GM12878 (cell line): Measurements from ENCODE around the gene METTL1. TPM values are rescaled to one million over a fixed set of nuclear protein-coding genes. Genes with fewer than 3 reads are reported as not detected.
A peak's percentile ranks its signal among the peaks of the same experiment; 100 is the strongest.

Experiments used
- ATAC-seq: fragments of 200-7000 bp; cut with Tn5 transposase; 3 replicates; pipeline ENCODE4 v1.9.1; 2020; ENCODE audit warnings: mild to moderate bottlenecking, moderate library complexity
- BruUV-seq: library from RNA; stranded (reverse); fragments of 400-500 nt; replicated peaks from 2 replicates; lab custom pipeline; 2021; lab: Mats Ljungman, UMichigan
- CTCF ChIA-PET: fragments of 300-600 bp; sonication (Branson Sonifier 250); formaldehyde crosslinking; extraction: SDS; loops from one replicate; lab custom pipeline; 2021; ENCODE audit warnings: inconsistent platforms; lab: Yijun Ruan, JAX
- POLR2A ChIA-PET: fragments of 350-600 bp; formaldehyde crosslinking; extraction: SDS; loops from one replicate; lab custom pipeline; 2021; ENCODE audit warnings: inconsistent platforms; lab: Charles Lee
- RAD21 ChIA-PET: fragments of 300-600 bp; sonication (Branson Sonifier 250); formaldehyde crosslinking; loops from one replicate; lab custom pipeline; 2023; ENCODE audit warnings: antibody characterized with exemption; ENCODE audit not compliant: unreplicated experiment; lab: Charles Lee
- SMC1A ChIA-PET: fragments of 300-600 bp; sonication (Branson Sonifier 250); formaldehyde crosslinking; loops from one replicate; lab custom pipeline; 2023; ENCODE audit not compliant: unreplicated experiment, uncharacterized antibody; lab: Charles Lee
- DNase-seq: peaks from one replicate; pipeline ENCODE4 v3.0.0-alpha.2; 2011; ENCODE audit warnings: low read depth, low spot score
- FAIRE-seq: peaks from 3 replicates; lab custom pipeline; 2011; peaks lifted over from hg19 to GRCh38; lab: Jason Lieb, UNC
- H2AFZ ChIP-seq: 2 replicates; pipeline ENCODE4 v1.6.0; 2011; ENCODE audit warnings: low read depth, low read length, control low read depth; ENCODE audit not compliant: control insufficient read depth
- H3K27ac ChIP-seq: 2 replicates; pipeline ENCODE4 v1.5.1; 2011; ENCODE audit warnings: control low read depth; ENCODE audit not compliant: control insufficient read depth, insufficient read depth
- H3K27me3 ChIP-seq, 2 experiments: replicated peaks in 1 of 2; 2 replicates each; pipeline versions ENCODE4 v1.6.0 to v1.6.1; 2011; ENCODE audit warnings: low read length in 1 of 2; ENCODE audit not compliant: control insufficient read depth in 2 of 2, insufficient read depth in 2 of 2
- H3K36me3 ChIP-seq, 2 experiments: 2 replicates each; pipeline ENCODE4 v1.5.1; 2011; ENCODE audit warnings: low read length in 1 of 2; ENCODE audit not compliant: control insufficient read depth in 2 of 2, insufficient read depth in 2 of 2
- H3K4me1 ChIP-seq: 2 replicates; pipeline ENCODE4 v1.6.1; 2011; ENCODE audit warnings: mild to moderate bottlenecking, low read length, moderate library complexity, mixed read lengths; ENCODE audit not compliant: control insufficient read depth, insufficient read depth
- H3K4me2 ChIP-seq: 2 replicates; pipeline ENCODE4 v1.6.0; 2011; ENCODE audit warnings: control low read depth; ENCODE audit not compliant: control insufficient read depth, insufficient read depth
- H3K4me3 ChIP-seq: fragments of 200-600 bp; sonication (generic); 2 replicates; pipeline ENCODE4 v1.5.1; 2016
- H3K79me2 ChIP-seq: 2 replicates; pipeline ENCODE4 v1.6.0; 2011; ENCODE audit warnings: low read length; ENCODE audit not compliant: control insufficient read depth, insufficient read depth
- H3K9ac ChIP-seq: 2 replicates; pipeline ENCODE4 v1.8.0; 2011; ENCODE audit warnings: low read length, control low read depth, mixed read lengths; ENCODE audit not compliant: control insufficient read depth, insufficient read depth
- H3K9me3 ChIP-seq: replicated peaks from 3 replicates; pipeline ENCODE4 v1.5.1; 2011; ENCODE audit warnings: mild to moderate bottlenecking, low read length; ENCODE audit not compliant: control insufficient read depth, insufficient read depth
- H4K20me1 ChIP-seq: 2 replicates; pipeline ENCODE4 v1.6.0; 2011; ENCODE audit not compliant: control insufficient read depth, insufficient read depth
- MTA2 ChIP-seq: fragments of 450-650 bp; IDR thresholded peaks from 2 replicates; pipeline ENCODE4 v1.6.1; 2016; ENCODE audit warnings: low read depth, mild to moderate bottlenecking, moderate library complexity
- MTA3 ChIP-seq: IDR thresholded peaks from 2 replicates; pipeline ENCODE4 v1.6.1; 2012; ENCODE audit warnings: low read length, inconsistent platforms, borderline replicate concordance
- POLR2AphosphoS2 ChIP-seq: IDR thresholded peaks from 2 replicates; pipeline ENCODE4 v1.6.1; 2011; ENCODE audit warnings: low read depth, mild to moderate bottlenecking, low read length, improper control_type of control experiment, moderate library complexity
- WGBS: methylation state at CpG from one replicate; pipeline ENCODE4 v1.1.6; 2016; ENCODE audit warnings: low lambda C conversion rate; ENCODE audit not compliant: insufficient replicate concordance, insufficient coverage; ENCODE audit errors: missing lambda C conversion rate; 5-methylcytosine and 5-hydroxymethylcytosine counted together
- in situ Hi-C: fragments of 300-500 bp; cut with MboI; formaldehyde crosslinking; loops from 9 replicates; pipeline ENCODE4 v1.14.3; 2018; ENCODE audit warnings: mixed read lengths
- intact Hi-C: fragments of 100-400 bp; cut with micrococcal nuclease; formaldehyde crosslinking; loops from one replicate; pipeline ENCODE4 v1.14.2; 2022; ENCODE audit not compliant: unreplicated experiment
- polyA plus RNA-seq, 11 experiments: library from polyadenylated mRNA; depleted of rRNA in 4 of 11; unstranded in 6 of 11; stranded (reverse) in 5 of 11; fragments of >200 nt; fragmentation: Nextera tagmentation in 4 of 11; fragmentation: Illumina TruSeq in 1 of 11; extraction: Ambion mirVana in 4 of 11; extraction: Trizol in 1 of 11; gene quantifications; 1 replicate in 1 of 11; 2 replicates in 10 of 11; pipeline versions ENCODE4 v1.2.1 to v1.2.3, GENCODE V29; 2011 to 2016; ENCODE audit warnings: inconsistent platforms in 2 of 11, missing spikeins in 2 of 11, low read depth in 1 of 11
- total RNA-seq, 4 experiments: library from RNA; depleted of rRNA in 3 of 4; stranded (reverse); fragments of >200 nt in 3 of 4; fragmentation: Illumina TruSeq in 1 of 4; extraction: Trizol in 1 of 4; gene quantifications; 2 replicates each; pipeline versions ENCODE4 v1.2.1 to v1.2.3, GENCODE V29; 2013 to 2021
- TF ChIP-seq, protein P1 (sequence below): fragments of 450-650 bp; IDR thresholded peaks from 2 replicates; pipeline ENCODE4 v1.6.1; 2017; ENCODE audit warnings: mild to moderate bottlenecking, moderate library complexity
- TF ChIP-seq, protein P2 (sequence below): fragments of 450-650 bp; formaldehyde crosslinking; IDR thresholded peaks from 2 replicates; pipeline ENCODE4 v1.4.0; 2022; ENCODE audit warnings: mild to moderate bottlenecking, moderate library complexity

The METTL1 gene
- total and polyA plus RNA-seq, 10 of the 15 experiments (the other 5 are each of a cell fraction or from before 2014, with no cell fraction given): 11.3 to 44.3 (median 30.6) TPM

- intact Hi-C loops (loop anchor here (10.0 kb wide), 1 partner anchor 277 kb away; the partner anchor contains the start of gene ARHGAP9), in situ Hi-C loops (no loop called here)
- 5% methylated on average over 8 of the region's 8 CpGs for WGBS
- FAIRE-seq (no peak), ATAC-seq (peak; percentile 2), DNase-seq (no peak)
- H3K9ac ChIP-seq: peak overlapping the region; percentile 99
- H3K27me3 ChIP-seq: no peaks in the 10 kb centered on the region
- CTCF ChIA-PET: interaction anchor here (1.2 to 1.9 kb wide), 2 partner anchors 10 to 144 kb away, joined by 3 to 9 read pairs; no protein-coding TSS in a partner anchor
- no peaks in the 10 kb centered on the region for H3K9me3 ChIP-seq
- peak overlapping the region; percentile 83 for H2AFZ ChIP-seq
- POLR2A ChIA-PET: interaction anchor here (0.8 to 1.2 kb wide), 2 partner anchors 10 to 12 kb away, joined by 4 to 18 read pairs; no protein-coding TSS in a partner anchor
- peak overlapping the region; percentile 79 for H3K4me3 ChIP-seq
- H3K27ac ChIP-seq: peak overlapping the region; percentile 94
- peaks cover 21% of the 10 kb centered on the region for H3K4me1 ChIP-seq
- peaks cover 30% of the 10 kb centered on the region for H3K79me2 ChIP-seq
- peaks cover 6 to 7% of the 10 kb centered on the region in 2 experiments for H3K36me3 ChIP-seq
- TF ChIP-seq, protein P1, sequence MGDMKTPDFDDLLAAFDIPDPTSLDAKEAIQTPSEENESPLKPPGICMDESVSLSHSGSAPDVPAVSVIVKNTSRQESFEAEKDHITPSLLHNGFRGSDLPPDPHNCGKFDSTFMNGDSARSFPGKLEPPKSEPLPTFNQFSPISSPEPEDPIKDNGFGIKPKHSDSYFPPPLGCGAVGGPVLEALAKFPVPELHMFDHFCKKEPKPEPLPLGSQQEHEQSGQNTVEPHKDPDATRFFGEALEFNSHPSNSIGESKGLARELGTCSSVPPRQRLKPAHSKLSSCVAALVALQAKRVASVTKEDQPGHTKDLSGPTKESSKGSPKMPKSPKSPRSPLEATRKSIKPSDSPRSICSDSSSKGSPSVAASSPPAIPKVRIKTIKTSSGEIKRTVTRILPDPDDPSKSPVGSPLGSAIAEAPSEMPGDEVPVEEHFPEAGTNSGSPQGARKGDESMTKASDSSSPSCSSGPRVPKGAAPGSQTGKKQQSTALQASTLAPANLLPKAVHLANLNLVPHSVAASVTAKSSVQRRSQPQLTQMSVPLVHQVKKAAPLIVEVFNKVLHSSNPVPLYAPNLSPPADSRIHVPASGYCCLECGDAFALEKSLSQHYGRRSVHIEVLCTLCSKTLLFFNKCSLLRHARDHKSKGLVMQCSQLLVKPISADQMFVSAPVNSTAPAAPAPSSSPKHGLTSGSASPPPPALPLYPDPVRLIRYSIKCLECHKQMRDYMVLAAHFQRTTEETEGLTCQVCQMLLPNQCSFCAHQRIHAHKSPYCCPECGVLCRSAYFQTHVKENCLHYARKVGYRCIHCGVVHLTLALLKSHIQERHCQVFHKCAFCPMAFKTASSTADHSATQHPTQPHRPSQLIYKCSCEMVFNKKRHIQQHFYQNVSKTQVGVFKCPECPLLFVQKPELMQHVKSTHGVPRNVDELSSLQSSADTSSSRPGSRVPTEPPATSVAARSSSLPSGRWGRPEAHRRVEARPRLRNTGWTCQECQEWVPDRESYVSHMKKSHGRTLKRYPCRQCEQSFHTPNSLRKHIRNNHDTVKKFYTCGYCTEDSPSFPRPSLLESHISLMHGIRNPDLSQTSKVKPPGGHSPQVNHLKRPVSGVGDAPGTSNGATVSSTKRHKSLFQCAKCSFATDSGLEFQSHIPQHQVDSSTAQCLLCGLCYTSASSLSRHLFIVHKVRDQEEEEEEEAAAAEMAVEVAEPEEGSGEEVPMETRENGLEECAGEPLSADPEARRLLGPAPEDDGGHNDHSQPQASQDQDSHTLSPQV: no peak
- TF ChIP-seq MTA3 (peak; percentile 35; the same call in 1 of the 2 replicates), POLR2AphosphoS2 (0 out of 2 replicates have a peak, but pooled peaks have one; percentile 22), MTA2 (no peak)
- TF ChIP-seq, protein P2, sequence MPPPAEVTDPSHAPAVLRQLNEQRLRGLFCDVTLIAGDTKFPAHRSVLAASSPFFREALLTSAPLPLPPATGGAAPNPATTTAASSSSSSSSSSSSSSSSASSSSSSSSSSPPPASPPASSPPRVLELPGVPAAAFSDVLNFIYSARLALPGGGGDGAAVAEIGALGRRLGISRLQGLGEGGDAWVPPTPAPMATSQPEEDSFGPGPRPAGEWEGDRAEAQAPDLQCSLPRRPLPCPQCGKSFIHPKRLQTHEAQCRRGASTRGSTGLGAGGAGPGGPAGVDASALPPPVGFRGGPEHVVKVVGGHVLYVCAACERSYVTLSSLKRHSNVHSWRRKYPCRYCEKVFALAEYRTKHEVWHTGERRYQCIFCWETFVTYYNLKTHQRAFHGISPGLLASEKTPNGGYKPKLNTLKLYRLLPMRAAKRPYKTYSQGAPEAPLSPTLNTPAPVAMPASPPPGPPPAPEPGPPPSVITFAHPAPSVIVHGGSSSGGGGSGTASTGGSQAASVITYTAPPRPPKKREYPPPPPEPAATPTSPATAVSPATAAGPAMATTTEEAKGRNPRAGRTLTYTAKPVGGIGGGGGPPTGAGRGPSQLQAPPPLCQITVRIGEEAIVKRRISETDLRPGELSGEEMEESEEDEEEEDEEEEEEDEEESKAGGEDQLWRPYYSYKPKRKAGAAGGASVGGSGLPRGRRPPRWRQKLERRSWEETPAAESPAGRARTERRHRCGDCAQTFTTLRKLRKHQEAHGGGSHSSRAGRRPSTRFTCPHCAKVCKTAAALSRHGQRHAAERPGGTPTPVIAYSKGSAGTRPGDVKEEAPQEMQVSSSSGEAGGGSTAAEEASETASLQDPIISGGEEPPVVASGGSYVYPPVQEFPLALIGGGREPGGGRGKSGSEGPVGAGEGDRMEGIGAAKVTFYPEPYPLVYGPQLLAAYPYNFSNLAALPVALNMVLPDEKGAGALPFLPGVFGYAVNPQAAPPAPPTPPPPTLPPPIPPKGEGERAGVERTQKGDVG (CRISPR knock-in tag): no peak
- TF ChIP-seq, all 136 proteins: peak for 2
- RAD21 ChIA-PET: interaction anchor here (0.6 to 1.1 kb wide), 4 partner anchors 10 to 190 kb away, joined by 3 to 5 read pairs (median 4); no protein-coding TSS in a partner anchor
- H3K4me2 ChIP-seq: peak overlapping the region; percentile 78
- SMC1A ChIA-PET: no interaction called here
- no TSS peak for BruUV-seq
- H4K20me1 ChIP-seq: no peaks in the 10 kb centered on the region
Observed at GRCh38 chr12:57751432-57751787, 20.5 kb downstream of the METTL1 start.
